Measurements from ENCODE around the gene CAMK1G.

DNA sequence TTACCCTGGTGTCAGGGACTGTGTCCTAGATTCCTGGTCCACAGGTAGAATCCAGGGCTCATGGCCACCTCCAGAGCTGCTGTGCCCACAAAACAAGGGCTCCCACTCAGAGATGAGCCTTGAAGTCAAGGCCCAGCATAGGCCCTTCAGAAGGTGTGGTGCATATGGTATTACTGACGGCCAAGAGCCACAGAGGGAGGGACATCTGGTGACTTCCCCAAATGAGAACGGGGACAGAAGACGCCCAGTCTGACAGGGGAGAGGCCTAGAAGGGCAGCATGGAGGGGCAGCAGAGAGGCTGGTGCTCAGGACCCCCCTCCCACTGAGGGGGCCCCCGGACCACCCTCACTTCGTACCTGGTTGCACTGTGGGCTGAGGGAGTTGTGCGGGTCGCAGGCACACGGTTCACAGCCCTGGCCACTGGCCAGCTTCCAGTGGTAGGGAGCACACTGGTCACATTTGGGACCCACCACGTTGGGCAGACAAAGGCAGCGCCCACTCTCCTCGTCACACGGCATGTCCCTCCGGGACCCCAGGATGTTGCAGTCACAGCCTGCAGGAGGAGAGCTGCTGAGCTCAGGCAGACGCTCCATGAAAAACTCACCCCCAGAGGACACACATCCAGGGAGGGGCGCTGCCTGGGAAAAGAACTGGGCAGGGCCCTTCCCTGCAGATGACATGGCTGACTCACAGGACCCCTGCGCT is 43.7 kb downstream of the CAMK1G start:
- no peak for TF ChIP-seq POLR2AphosphoS5 (IDR thresholded peaks at IDR 0.05; ENCODE audit: low read depth)
- TF ChIP-seq, protein P1, sequence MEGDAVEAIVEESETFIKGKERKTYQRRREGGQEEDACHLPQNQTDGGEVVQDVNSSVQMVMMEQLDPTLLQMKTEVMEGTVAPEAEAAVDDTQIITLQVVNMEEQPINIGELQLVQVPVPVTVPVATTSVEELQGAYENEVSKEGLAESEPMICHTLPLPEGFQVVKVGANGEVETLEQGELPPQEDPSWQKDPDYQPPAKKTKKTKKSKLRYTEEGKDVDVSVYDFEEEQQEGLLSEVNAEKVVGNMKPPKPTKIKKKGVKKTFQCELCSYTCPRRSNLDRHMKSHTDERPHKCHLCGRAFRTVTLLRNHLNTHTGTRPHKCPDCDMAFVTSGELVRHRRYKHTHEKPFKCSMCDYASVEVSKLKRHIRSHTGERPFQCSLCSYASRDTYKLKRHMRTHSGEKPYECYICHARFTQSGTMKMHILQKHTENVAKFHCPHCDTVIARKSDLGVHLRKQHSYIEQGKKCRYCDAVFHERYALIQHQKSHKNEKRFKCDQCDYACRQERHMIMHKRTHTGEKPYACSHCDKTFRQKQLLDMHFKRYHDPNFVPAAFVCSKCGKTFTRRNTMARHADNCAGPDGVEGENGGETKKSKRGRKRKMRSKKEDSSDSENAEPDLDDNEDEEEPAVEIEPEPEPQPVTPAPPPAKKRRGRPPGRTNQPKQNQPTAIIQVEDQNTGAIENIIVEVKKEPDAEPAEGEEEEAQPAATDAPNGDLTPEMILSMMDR (IDR thresholded peaks at IDR 0.05; ENCODE audit: insufficient read depth, low read length): no peak
- TF ChIP-seq, protein P2, sequence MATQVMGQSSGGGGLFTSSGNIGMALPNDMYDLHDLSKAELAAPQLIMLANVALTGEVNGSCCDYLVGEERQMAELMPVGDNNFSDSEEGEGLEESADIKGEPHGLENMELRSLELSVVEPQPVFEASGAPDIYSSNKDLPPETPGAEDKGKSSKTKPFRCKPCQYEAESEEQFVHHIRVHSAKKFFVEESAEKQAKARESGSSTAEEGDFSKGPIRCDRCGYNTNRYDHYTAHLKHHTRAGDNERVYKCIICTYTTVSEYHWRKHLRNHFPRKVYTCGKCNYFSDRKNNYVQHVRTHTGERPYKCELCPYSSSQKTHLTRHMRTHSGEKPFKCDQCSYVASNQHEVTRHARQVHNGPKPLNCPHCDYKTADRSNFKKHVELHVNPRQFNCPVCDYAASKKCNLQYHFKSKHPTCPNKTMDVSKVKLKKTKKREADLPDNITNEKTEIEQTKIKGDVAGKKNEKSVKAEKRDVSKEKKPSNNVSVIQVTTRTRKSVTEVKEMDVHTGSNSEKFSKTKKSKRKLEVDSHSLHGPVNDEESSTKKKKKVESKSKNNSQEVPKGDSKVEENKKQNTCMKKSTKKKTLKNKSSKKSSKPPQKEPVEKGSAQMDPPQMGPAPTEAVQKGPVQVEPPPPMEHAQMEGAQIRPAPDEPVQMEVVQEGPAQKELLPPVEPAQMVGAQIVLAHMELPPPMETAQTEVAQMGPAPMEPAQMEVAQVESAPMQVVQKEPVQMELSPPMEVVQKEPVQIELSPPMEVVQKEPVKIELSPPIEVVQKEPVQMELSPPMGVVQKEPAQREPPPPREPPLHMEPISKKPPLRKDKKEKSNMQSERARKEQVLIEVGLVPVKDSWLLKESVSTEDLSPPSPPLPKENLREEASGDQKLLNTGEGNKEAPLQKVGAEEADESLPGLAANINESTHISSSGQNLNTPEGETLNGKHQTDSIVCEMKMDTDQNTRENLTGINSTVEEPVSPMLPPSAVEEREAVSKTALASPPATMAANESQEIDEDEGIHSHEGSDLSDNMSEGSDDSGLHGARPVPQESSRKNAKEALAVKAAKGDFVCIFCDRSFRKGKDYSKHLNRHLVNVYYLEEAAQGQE (IDR thresholded peaks at IDR 0.05; ENCODE audit: insufficient replicate concordance, low read depth): no peak
- TF ChIP-seq GABPA (IDR thresholded peaks at IDR 0.05; ENCODE audit: low read depth): no peak

Data from HL-60 (cell line).